Caco-2 (cell line): ENCODE measurements around the gene SLC43A3. TPM values are rescaled to one million over a fixed set of nuclear protein-coding genes. Genes with fewer than 3 reads are reported as not detected.
A peak's percentile ranks its signal among the peaks of the same experiment; 100 is the strongest.

Experiments
- BruUV-seq: library from RNA; stranded (reverse); fragments of 400-500 nt; replicated peaks from 2 replicates; lab custom pipeline; 2021; lab: Mats Ljungman, UMichigan
- CTCF ChIA-PET: fragments of 300-600 bp; sonication (Branson Sonifier 250); formaldehyde crosslinking; loops from one replicate; lab custom pipeline; 2022; ENCODE audit warnings: antibody characterized with exemption; lab: Charles Lee
- POLR2A ChIA-PET: fragments of 300-600 bp; sonication (Branson Sonifier 250); formaldehyde crosslinking; loops from one replicate; lab custom pipeline; 2022; ENCODE audit warnings: antibody characterized with exemption; lab: Charles Lee
- DNase-seq, 2 experiments: peaks; one replicate each; pipeline versions ENCODE4 v3.0.0 to v3.0.0-alpha.2; 2020 to 2022
- H3K27me3 ChIP-seq: replicated peaks from 2 replicates; pipeline ENCODE4 v1.6.0; 2011; ENCODE audit warnings: low read length; ENCODE audit not compliant: control insufficient read depth, insufficient read depth
- H3K36me3 ChIP-seq: 2 replicates; pipeline ENCODE4 v1.5.1; 2011; ENCODE audit warnings: low read length; ENCODE audit not compliant: control insufficient read depth, insufficient read depth
- H3K4me1 ChIP-seq: fragments of 250-450 bp; sonication (Bioruptor Pico); 2 replicates; pipeline ENCODE4 v1.5.1; 2020; ENCODE audit warnings: mild to moderate bottlenecking
- H3K4me3 ChIP-seq: 2 replicates; pipeline ENCODE4 v1.5.1; 2011; ENCODE audit warnings: low read depth, mild to moderate bottlenecking, control low read depth, low read length
- H3K9me3 ChIP-seq: fragments of 250-450 bp; sonication (Bioruptor Pico); 2 replicates; pipeline ENCODE4 v1.5.1; 2020; ENCODE audit warnings: mild to moderate bottlenecking, moderate library complexity
- H3K27ac Mint-ChIP-seq: one replicate; pipeline ENCODE4 v1.8.0; 2022; ENCODE audit warnings: mixed read lengths; ENCODE audit not compliant: unreplicated experiment
- H3K27me3 Mint-ChIP-seq: one replicate; pipeline ENCODE4 v1.8.0; 2022; ENCODE audit warnings: mixed read lengths; ENCODE audit not compliant: insufficient read depth, unreplicated experiment
- H3K36me3 Mint-ChIP-seq: one replicate; pipeline ENCODE4 v1.8.0; 2022; ENCODE audit warnings: mild to moderate bottlenecking, mixed read lengths; ENCODE audit not compliant: insufficient read depth, unreplicated experiment
- H3K4me1 Mint-ChIP-seq: one replicate; pipeline ENCODE4 v1.8.0; 2022; ENCODE audit warnings: low read depth, mixed read lengths; ENCODE audit not compliant: unreplicated experiment
- H3K4me3 Mint-ChIP-seq: one replicate; pipeline ENCODE4 v1.8.0; 2022; ENCODE audit warnings: mild to moderate bottlenecking, moderate library complexity, mixed read lengths; ENCODE audit not compliant: unreplicated experiment
- H3K9me3 Mint-ChIP-seq: one replicate; pipeline ENCODE4 v1.8.0; 2022; ENCODE audit warnings: mixed read lengths; ENCODE audit not compliant: unreplicated experiment
- CTCF ChIP-seq, 2 experiments: fragments of 200-600 bp in 1 of 2; IDR thresholded peaks; 1 replicate in 1 of 2; 2 replicates in 1 of 2; pipeline versions ENCODE4 v1.5.1 to v1.8.0; 2011 to 2022; ENCODE audit warnings: antibody characterized with exemption in 1 of 2, control low read depth in 1 of 2, inconsistent platforms in 1 of 2, low read depth in 1 of 2, low read length in 1 of 2, mild to moderate bottlenecking in 1 of 2, moderate library complexity in 1 of 2; ENCODE audit not compliant: insufficient read depth in 1 of 2, severe bottlenecking in 1 of 2, unreplicated experiment in 1 of 2
- intact Hi-C: fragments of 100-400 bp; cut with micrococcal nuclease; formaldehyde crosslinking; loops from one replicate; pipeline ENCODE4 v1.10.0; 2022; ENCODE audit not compliant: unreplicated experiment
- total RNA-seq: library from RNA; stranded (reverse); gene quantifications from 2 replicates; pipeline ENCODE4 v1.2.3, GENCODE V29; 2022

Gene SLC43A3
- total RNA-seq, 1 experiment from 2014 or later = not detected

- Mint-ChIP-seq H3K4me1 (peaks cover 6% of the 10 kb centered on the region), H3K27me3 (no peaks in the 10 kb centered on the region), H3K9me3 (no peaks in the 10 kb centered on the region), H3K4me3 (no peak overlapping the region), H3K27ac (no peak overlapping the region), H3K36me3 (peaks cover 26% of the 10 kb centered on the region)
- no peak overlapping the region for H3K4me3 ChIP-seq
- intact Hi-C loops = no loop called here
- TF ChIP-seq CTCF (IDR thresholded peaks at IDR 0.05; ENCODE audit: insufficient read depth in 1 of 2, low read depth in 1 of 2, low read length in 1 of 2, severe bottlenecking in 1 of 2, unreplicated experiment in 1 of 2) = no peak
- DNase-seq = no peak
- H3K4me1 ChIP-seq = no peaks in the 10 kb centered on the region
- H3K36me3 ChIP-seq = no peaks in the 10 kb centered on the region
- no peaks in the 10 kb centered on the region for H3K9me3 ChIP-seq
- ChIA-PET POLR2A (no interaction called here), CTCF (interaction anchor here (0.7 to 1.4 kb wide), 5 partner anchors 14 to 129 kb away, joined by 3 to 13 read pairs (median 4); partner anchors contain the start of gene RTN4RL2)
- no peaks in the 10 kb centered on the region for H3K27me3 ChIP-seq
- BruUV-seq = no TSS peak
Measured at GRCh38 chr11:57474017-57474802, 47.3 kb upstream of the SLC43A3 start.

- no peaks in the 10 kb centered on the region for H3K27me3 Mint-ChIP-seq
- BruUV-seq = no TSS peak
- POLR2A ChIA-PET = no interaction called here
Measured at GRCh38 chr11:57473285-57473841, 46.4 kb upstream of the SLC43A3 start.

More at GRCh38 chr11:57473285-57473841, 46.4 kb upstream of the SLC43A3 start:
- H3K27ac Mint-ChIP-seq = peak overlapping the region; percentile 20
- Histone ChIP-seq H3K27me3 (no peaks in the 10 kb centered on the region), H3K4me3 (no peak overlapping the region), H3K4me1 (no peaks in the 10 kb centered on the region), H3K9me3 (no peaks in the 10 kb centered on the region), H3K36me3 (no peaks in the 10 kb centered on the region)
- CTCF ChIA-PET = interaction anchor here (1.0 to 1.5 kb wide), 4 partner anchors 13 to 168 kb away, joined by 3 to 13 read pairs (median 6); partner anchors contain the start of gene RTN4RL2
- H3K4me3 Mint-ChIP-seq = no peak overlapping the region
- no peak for DNase-seq
- intact Hi-C loops = no loop called here
- peaks cover 26% of the 10 kb centered on the region for H3K36me3 Mint-ChIP-seq
- no peak for TF ChIP-seq CTCF (IDR thresholded peaks at IDR 0.05; ENCODE audit: insufficient read depth in 1 of 2, low read depth in 1 of 2, low read length in 1 of 2, severe bottlenecking in 1 of 2, unreplicated experiment in 1 of 2)
- H3K9me3 Mint-ChIP-seq = no peaks in the 10 kb centered on the region
- H3K4me1 Mint-ChIP-seq = no peaks in the 10 kb centered on the region
